Stimulated activated CD4-positive, alpha-beta T cell treated with anti-CD3 and anti-CD28 coated beads, TNF-alpha, amount 100 ng/mL, for 24 hours (primary cell): Measurements from ENCODE around the gene GPR61.

Experiments
- DNase-seq, 3 experiments: peaks; one replicate each; pipeline ENCODE4 v3.0.0-alpha.2; 2020; ENCODE audit warnings: low read depth in 3 of 3

GPR61 gene

DNA sequence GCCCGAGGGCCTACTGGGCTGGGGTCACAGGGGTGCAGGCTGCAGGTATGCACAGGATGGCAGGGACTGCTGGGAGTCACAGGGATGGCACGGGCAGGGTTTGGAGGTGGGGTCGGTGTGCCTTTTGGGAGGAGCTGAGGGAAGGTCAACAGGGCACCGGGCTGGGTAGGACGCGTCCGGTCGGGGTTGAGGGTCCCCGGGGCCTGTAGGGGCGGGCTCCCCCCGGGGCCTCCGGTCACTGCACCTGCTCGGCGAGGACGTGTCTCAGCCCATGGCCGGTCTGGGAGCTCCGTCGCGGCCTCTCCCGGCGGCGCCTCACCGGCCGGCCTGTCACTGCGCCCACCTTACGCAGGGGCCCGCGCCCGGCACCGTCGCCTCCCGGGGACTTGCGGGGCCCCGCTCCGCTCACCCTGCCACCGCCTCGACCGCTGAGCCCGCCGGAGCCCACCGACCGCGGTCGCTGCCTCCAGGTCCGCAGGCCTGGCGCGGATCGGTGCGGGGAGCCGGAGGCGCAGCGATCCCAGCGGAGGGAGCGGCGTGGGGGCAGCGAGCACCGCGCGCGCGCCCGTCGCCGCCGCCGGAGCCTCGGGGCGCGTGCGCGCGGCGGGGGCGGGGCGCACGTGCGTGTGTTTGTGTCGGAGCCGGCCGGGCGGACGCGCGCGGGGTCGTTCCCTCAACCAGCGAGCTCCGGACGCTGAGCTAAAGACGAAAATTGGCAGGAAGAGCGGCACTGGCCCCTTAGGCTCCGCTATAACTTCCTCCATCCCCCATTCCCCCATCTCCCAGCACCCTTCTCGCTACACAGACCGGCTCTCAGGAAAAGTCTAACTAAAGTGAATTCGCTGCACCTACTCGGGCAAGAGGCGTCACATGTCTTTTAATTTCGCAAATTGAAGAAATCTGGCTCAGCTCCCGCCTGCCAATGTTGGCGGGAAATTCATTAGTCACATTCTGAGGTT lies 30.2 kb upstream of the GPR61 start, which contains the start of gene AMIGO1:
AMIGO1 (minus strand) TSS at position 552 of the 959 bp plus-strand sequence. CDS start 815 bp downstream, outside the sequence.
- peak; percentile 44 to 60 (median 44) for DNase-seq

DNA sequence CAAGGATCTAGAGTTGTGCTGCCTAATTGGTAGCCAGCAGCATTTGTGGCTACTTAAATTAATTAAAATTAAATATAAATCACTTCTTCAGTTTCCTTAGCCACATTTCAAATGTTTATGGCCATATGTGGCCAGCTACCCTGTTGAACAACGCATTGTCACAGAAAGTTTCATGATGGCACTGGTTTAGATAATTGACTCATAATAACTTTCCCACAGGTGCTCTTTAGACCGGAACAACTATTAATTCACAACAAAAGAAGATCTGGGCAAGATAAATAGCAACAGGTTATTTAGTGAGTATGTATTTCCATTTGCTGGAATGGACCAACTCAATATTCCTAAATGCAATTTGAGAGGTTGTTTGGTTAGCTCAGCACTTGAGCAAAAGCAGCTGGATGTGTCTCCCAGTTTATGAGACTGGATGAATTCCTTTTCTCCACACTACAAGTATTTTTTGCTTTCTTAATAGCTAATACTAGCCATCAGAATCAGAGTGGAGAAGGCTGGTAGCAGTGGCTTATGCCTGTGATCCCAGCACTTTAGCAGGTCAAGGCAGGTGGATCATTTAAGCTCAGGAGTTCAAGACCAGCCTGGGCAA lies 26.5 kb upstream of the GPR61 start:
- no peak for DNase-seq

- DNase-seq = no peak
These were observed 24.8 kb upstream of the GPR61 start for GRCh38 chr1:109514846-109515245.

DNA sequence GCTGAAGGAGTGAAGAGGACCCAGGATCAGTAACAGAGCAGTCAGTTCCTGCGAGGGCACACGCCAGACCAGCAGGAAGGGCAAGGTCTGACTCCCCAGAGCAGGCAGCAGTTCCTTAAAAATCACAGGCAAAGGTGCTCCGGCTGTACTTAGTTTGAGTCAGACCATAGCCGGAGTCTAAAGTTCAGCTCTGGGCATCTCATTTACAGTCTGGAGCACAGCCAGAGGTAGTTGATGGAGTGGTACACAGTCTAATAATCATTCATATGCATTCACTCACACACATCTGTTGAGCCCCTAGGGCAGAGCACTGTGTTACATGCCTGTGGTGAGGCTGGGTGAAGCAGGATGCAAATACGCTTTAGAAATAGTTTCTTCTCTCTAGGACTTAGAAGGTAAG lies 22.8 kb upstream of the GPR61 start:
- no peak for DNase-seq

DNA sequence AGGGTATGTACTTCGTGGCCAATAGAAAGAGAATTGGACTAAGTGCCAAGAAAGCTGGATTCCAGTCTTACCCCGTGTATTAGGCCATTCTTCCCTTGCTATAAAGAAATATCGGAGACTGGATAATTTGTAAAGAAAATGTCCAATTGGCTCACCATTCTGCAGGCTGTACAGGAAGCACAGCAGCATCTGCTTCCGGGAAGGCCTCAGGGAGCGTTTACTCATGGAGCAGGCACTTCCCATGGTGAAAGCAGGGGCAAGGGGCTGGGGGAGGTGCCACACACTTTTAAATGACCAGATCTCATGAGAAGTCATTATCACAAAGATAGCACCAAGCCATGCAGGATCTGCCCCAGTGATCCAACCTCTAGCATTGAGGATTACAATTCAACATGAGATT lies 22.3 kb upstream of the GPR61 start:
- DNase-seq = no peak

DNA sequence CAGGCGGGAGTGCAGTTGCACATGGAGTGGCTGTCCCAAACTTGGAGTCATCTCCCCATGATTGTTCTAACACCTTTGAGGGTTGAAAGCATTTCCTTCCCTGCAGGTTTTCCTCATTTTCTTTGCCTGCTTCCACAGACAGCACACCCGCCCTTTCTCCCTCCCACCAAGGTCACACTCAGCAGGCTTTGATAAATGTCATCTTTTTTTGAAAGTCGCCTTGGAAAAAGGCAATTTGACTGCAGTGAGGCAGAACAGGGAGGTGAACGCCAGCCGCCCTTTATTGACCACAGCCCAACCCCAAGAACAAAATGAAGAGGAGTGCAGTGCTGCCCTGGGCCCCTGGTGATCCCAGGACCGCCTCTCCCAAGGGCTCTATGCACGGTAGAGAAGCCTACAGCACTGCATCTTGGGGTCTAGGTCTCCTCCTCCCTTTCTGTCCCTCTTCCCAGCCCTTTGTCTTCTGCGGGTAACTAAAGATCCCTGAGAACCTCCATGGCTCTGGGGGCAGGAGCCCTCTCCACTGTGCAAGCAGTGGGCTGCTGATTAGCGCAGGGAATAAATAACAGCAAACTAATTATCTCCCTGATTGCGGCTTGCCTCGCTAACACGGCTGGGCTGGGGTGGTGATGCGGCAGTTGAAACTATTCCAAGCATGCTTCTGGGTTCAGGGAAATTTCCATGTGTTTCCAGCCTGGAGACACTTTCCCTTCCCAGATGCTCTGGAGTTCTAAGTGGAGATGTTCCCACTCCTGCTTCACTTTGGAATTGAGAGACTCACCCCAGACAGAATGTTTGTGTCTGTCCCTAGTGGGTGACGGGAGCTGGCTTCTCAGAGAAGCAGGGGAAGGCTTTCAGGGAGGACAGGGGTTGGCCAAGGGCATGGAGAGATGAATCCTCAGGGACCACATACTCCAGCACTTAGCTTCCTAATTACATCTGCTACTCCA lies 18.4 kb upstream of the GPR61 start:
- DNase-seq = no peak

DNA sequence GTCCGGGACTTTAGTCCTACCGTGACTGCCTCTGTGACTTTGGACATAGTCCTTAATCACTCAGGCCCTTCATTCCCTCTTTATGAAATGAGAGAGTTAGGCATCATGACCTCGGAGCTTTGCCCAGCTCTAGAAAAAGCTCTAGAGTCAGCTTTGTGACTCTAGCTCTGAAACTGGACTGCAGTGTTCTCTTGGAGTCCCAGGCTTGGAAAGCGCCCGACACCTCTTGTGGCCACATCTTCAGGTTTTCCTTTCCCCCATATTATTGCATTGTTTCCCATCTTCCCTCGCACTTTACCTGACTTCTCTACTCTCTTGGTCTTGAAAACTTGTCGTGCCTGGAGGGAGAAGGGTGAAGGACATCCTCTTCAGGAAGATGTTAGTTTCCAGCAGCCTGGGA lies 17.6 kb upstream of the GPR61 start:
- DNase-seq = no peak

GRCh38 chr1:109523706-109524105 lies 16.0 kb upstream of the GPR61 start:
- no peak for DNase-seq

- DNase-seq = no peak
These were observed 12.4 kb upstream of the GPR61 start for GRCh38 chr1:109527098-109527811.

GRCh38 chr1:109527846-109528695 lies 11.6 kb upstream of the GPR61 start:
- no peak for DNase-seq

DNA sequence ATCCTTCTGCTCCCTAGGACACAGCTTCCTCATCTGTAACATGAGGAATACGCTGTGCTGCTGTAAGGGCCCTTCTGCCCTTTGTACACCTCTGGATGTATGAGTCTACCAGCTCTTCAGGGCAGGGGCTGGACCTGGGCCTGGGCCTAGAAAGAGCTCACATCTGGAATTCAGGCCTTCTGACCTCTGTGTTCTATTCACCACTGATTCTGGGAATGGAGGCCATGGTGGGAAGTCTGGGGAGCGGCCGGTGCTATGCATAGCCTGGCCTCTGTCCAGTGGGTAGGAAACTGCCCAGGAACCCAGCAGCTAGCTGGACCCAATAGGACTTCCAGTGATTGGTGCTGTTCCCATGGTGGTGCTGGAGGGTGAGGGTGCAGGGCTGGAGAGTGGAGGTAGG lies 11.0 kb upstream of the GPR61 start:
- DNase-seq = no peak

- no peak for DNase-seq
These were observed 9.7 kb upstream of the GPR61 start for GRCh38 chr1:109529881-109530456.

- no peak for DNase-seq
These were observed 9.1 kb upstream of the GPR61 start for GRCh38 chr1:109530457-109531087.

GRCh38 chr1:109531380-109531779 lies 8.3 kb upstream of the GPR61 start:
- no peak for DNase-seq

- DNase-seq = no peak
These were observed 7.8 kb upstream of the GPR61 start for GRCh38 chr1:109531826-109532364.

GRCh38 chr1:109532365-109533136 lies 7.1 kb upstream of the GPR61 start:
- DNase-seq = peak; percentile 84 to 90 (median 90)

DNA sequence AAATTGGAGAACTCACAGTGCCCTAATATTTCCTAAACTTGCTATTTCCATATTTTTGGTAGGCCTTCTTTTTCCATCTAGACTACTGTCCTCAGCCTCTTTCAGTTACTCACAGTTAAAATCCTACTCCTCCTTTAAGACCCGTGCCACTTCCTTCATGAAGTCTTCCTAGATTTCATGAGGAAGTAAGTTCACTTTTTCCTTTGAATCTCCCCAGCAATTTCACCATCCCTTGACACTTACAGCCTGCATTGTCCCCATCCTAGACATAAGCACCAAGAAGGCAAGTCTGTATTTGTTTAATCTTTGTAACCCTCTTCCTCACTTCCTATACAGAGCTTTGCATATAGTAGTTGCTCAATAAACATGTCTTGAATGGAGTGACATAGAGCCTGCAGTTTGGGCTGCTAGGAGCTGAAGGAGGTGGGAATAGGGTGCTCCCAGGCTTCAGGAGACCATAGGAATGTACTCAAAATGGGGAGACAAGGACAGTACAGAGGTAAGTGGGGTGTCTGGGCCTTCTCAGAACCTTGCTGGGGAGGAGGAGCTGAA lies 5.3 kb upstream of the GPR61 start:
- DNase-seq = no peak

- no peak for DNase-seq
These were observed 4.2 kb upstream of the GPR61 start for GRCh38 chr1:109535481-109535880.
